ENCODE results near the gene RMND5B. TPM values are rescaled to one million over a fixed set of nuclear protein-coding genes. Genes with fewer than 3 reads are reported as not detected.

RMND5B gene
- polyA plus RNA-seq, 1 of the 3 experiments (the other 2 are of a cell fraction): 42.8 TPM

DNA sequence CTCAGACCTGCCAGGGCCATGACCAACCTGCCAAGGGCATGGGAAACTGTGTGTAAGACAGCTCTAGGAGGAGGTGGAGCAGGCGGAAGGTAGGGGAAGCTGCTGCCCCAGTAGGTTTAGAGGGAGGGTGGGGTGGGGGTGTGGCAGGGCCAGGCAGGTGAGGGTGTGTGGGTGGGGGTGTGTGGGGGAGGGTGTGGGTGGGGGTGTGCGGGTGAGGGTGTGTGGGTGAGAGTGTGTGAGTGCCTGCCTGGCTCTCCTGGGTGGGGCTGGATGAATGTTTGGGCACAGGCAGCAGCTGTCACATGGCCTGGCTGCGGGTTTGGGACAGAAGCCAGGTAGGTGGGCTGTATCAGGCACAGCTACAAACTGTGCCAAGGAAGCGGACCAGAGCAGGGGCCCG lies 26.3 kb upstream of the RMND5B start:
- H3K4me1 ChIP-seq (ENCODE audit: control insufficient read depth in 1 of 2, insufficient read depth in 2 of 2, low read depth in 1 of 2, low read length in 1 of 2): peaks cover 0 to 15% of the 10 kb centered on the region in 2 experiments; a peak in 1 of 4 replicates
- no peak for DNase-seq
- H3K4me2 ChIP-seq: no peak overlapping the region
- no peaks in the 10 kb centered on the region for H3K27me3 ChIP-seq (ENCODE audit: insufficient read depth)
- TF ChIP-seq GATA2 (CRISPR knock-in tag; IDR thresholded peaks at IDR 0.05) (no peak), RXRA (IDR thresholded peaks at IDR 0.05; ENCODE audit: borderline replicate concordance, low read depth) (no peak), ELF1 (IDR thresholded peaks at IDR 0.05) (no peak), PBX3 (IDR thresholded peaks at IDR 0.05) (no peak), NFIC (IDR thresholded peaks at IDR 0.05; ENCODE audit: borderline replicate concordance) (no peak)
- TF ChIP-seq, protein P1, sequence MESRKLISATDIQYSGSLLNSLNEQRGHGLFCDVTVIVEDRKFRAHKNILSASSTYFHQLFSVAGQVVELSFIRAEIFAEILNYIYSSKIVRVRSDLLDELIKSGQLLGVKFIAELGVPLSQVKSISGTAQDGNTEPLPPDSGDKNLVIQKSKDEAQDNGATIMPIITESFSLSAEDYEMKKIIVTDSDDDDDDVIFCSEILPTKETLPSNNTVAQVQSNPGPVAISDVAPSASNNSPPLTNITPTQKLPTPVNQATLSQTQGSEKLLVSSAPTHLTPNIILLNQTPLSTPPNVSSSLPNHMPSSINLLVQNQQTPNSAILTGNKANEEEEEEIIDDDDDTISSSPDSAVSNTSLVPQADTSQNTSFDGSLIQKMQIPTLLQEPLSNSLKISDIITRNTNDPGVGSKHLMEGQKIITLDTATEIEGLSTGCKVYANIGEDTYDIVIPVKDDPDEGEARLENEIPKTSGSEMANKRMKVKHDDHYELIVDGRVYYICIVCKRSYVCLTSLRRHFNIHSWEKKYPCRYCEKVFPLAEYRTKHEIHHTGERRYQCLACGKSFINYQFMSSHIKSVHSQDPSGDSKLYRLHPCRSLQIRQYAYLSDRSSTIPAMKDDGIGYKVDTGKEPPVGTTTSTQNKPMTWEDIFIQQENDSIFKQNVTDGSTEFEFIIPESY (IDR thresholded peaks at IDR 0.05; ENCODE audit: borderline replicate concordance, low read depth): no peak
- no peak overlapping the region for H3K9ac ChIP-seq
- H3K27ac ChIP-seq (ENCODE audit: low read depth in 2 of 2, low read length in 1 of 2): no peak overlapping the region
- ChIA-PET CTCF (interaction anchor here (1.5 to 1.9 kb wide), 2 partner anchors 29 to 41 kb away, joined by 4 to 11 read pairs; no protein-coding TSS in a partner anchor), POLR2A (no interaction called here)
- no peaks in the 10 kb centered on the region for H3K79me2 ChIP-seq (ENCODE audit: insufficient read depth)
- no peaks in the 10 kb centered on the region for H3K9me2 ChIP-seq
- no peaks in the 10 kb centered on the region for H4K20me1 ChIP-seq (ENCODE audit: insufficient read depth)
- no peaks in the 10 kb centered on the region for H3K36me3 ChIP-seq (replicated peaks in 1 of 2; ENCODE audit: control insufficient read depth in 1 of 2, insufficient read depth in 2 of 2, low read length in 1 of 2)
- H3F3A ChIP-seq (replicated peaks; ENCODE audit: insufficient read depth): no peaks in the 10 kb centered on the region
- H3K9me3 ChIP-seq: no peaks in the 10 kb centered on the region
- no peak overlapping the region for H3K4me3 ChIP-seq (ENCODE audit: low read depth in 2 of 2, low read length in 1 of 2)
- WGBS (ENCODE audit: low lambda C conversion rate): 58% methylated on average over 5 of the region's 5 CpGs
- no peak overlapping the region for H2AFZ ChIP-seq (ENCODE audit: low read depth)

DNA sequence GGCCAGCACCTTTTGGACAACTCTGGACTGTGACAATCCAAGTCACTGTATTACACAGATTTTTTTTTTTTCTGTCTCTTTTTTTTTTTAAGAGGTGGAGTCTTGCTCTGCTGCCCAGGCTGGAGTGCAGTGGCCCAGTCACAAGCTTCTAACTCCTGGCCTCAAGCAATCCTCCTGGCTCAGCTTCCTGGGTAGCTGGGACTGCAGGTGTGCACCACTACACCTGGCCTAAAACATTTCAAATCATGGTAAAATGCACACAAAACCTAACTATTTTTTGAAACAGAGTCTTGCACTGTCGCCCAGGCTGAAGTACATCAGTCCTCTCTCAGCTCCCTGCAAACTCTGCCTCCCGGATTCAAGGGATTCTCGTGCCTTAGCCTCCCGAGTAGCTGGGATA lies 24.7 kb upstream of the RMND5B start:
- Histone ChIP-seq H3F3A (replicated peaks; ENCODE audit: insufficient read depth) (no peaks in the 10 kb centered on the region), H3K9me2 (no peaks in the 10 kb centered on the region), H3K4me1 (ENCODE audit: control insufficient read depth in 1 of 2, insufficient read depth in 2 of 2, low read depth in 1 of 2, low read length in 1 of 2) (peaks cover 0 to 15% of the 10 kb centered on the region in 2 experiments; a peak in 1 of 4 replicates), H3K27me3 (ENCODE audit: insufficient read depth) (no peaks in the 10 kb centered on the region), H3K9ac (no peak overlapping the region), H3K4me3 (ENCODE audit: low read depth in 2 of 2, low read length in 1 of 2) (no peak overlapping the region), H3K9me3 (no peaks in the 10 kb centered on the region), H4K20me1 (ENCODE audit: insufficient read depth) (no peaks in the 10 kb centered on the region), H3K4me2 (no peak overlapping the region), H3K36me3 (replicated peaks in 1 of 2; ENCODE audit: control insufficient read depth in 1 of 2, insufficient read depth in 2 of 2, low read length in 1 of 2) (no peaks in the 10 kb centered on the region), H3K79me2 (ENCODE audit: insufficient read depth) (no peaks in the 10 kb centered on the region), H3K27ac (ENCODE audit: low read depth in 2 of 2, low read length in 1 of 2) (no peak overlapping the region), H2AFZ (ENCODE audit: low read depth) (no peak overlapping the region)
- ChIA-PET CTCF (interaction anchor here (1.1 to 4.4 kb wide), 4 partner anchors 14 to 40 kb away, joined by 3 to 38 read pairs (median 12); no protein-coding TSS in a partner anchor), POLR2A (no interaction called here)
- 0% methylated on average over 1 of the region's 4 CpGs for WGBS (ENCODE audit: low lambda C conversion rate)
- TF ChIP-seq TCF12 (IDR thresholded peaks at IDR 0.05): no peak
- TF ChIP-seq NRF1 (IDR thresholded peaks at IDR 0.05; ENCODE audit: low read depth, low read length): no peak
- DNase-seq: no peak
